Measurements from ENCODE around the gene HACD2.

Gene HACD2

DNA sequence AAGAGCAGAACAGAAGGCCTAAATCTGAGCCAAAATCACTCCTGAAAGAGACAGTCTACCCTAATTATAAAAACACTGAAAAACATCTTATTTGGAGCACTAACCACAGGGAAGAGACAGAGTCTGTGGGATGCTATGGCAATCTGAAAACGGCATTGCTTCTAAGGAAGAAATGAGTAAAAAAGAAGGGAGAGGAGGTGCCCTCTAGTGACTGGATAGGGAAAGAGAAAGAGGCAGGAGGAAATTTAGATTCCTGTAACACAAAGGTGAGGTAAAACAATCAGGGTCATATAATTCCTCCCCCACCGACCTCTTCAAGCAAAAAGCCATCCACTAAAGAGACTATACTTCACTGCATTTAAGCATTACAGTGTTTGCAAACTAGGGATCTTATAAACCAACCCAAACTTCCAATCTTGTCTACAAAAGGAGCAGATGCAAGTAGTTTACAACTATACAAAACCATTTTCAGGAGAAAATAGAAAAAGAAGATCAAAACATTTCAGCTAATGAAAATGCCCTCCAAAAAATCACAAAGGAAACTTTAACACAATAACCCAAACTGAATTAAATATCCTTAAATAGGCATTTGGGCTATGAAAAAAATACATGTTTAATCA is 32.6 kb downstream of the HACD2 start:
- TF ChIP-seq, protein P1, sequence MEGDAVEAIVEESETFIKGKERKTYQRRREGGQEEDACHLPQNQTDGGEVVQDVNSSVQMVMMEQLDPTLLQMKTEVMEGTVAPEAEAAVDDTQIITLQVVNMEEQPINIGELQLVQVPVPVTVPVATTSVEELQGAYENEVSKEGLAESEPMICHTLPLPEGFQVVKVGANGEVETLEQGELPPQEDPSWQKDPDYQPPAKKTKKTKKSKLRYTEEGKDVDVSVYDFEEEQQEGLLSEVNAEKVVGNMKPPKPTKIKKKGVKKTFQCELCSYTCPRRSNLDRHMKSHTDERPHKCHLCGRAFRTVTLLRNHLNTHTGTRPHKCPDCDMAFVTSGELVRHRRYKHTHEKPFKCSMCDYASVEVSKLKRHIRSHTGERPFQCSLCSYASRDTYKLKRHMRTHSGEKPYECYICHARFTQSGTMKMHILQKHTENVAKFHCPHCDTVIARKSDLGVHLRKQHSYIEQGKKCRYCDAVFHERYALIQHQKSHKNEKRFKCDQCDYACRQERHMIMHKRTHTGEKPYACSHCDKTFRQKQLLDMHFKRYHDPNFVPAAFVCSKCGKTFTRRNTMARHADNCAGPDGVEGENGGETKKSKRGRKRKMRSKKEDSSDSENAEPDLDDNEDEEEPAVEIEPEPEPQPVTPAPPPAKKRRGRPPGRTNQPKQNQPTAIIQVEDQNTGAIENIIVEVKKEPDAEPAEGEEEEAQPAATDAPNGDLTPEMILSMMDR (IDR thresholded peaks at IDR 0.05; ENCODE audit: low read depth, low read length), result peak; percentile 66
- no peak for DNase-seq (ENCODE audit: extremely low read depth, low read depth)

DNA sequence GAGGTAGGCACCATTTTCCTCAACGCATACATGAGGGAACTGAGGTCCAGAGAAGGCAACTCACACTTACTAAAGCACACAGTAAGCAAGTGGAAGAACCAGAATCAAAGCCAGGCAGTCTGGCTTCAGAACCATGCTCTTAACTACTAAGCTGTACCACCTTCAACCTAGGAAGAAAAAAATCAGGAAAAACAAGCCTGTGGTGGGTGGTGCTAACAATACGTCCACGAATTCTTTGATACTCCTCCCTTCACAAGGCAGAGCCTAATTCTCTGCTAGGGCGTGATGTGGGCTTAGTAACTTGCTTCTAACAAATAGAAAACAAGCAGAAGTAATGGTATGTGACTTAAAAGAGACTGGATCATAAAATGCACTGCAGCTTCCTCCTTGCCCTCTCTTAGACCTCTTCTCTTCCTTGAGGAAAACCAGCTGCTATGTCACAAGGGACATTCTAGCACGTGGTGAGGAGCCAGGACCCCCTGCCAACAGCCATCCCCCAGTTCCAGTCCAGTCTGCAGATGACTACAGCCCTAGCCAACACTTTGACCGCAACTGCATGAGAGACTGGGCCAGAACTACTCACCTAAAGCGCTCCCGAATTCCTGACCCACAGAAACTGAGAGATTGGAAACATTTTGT is 36.9 kb downstream of the HACD2 start:
- TF ChIP-seq, protein P1 (IDR thresholded peaks at IDR 0.05; ENCODE audit: low read depth, low read length), result no peak
- DNase-seq (ENCODE audit: extremely low read depth, low read depth), result no peak

DNA sequence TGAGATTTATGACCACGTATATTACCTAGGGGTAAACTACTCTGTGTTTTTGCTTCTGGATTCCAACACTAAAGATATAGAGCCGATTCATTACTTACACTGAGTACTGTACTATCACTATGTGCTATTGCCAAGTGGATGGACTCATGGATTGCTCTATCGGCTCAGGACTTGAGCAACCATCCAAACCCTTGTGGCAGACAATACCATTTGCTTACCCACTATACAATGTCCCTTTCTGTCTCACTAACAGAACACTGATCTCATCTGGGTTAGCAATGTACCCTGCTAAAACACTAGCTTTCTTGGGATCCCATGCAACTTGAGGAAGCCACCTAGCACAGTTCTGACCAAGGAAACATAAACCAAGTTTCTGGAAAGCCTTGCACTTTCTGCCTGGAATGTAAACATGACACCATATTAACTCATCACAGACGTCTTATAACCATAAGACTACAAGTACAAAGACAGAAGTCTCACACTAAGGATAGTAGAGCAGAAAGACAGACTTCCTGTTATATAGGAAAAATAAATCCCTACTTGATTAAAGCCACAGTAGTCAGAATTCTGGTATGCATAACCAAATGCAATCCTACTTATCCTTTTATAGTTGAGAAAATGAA is 38.6 kb downstream of the HACD2 start:
- no peak for DNase-seq (ENCODE audit: extremely low read depth, low read depth)
- TF ChIP-seq, protein P1 (IDR thresholded peaks at IDR 0.05; ENCODE audit: low read depth, low read length), result no peak

DNA sequence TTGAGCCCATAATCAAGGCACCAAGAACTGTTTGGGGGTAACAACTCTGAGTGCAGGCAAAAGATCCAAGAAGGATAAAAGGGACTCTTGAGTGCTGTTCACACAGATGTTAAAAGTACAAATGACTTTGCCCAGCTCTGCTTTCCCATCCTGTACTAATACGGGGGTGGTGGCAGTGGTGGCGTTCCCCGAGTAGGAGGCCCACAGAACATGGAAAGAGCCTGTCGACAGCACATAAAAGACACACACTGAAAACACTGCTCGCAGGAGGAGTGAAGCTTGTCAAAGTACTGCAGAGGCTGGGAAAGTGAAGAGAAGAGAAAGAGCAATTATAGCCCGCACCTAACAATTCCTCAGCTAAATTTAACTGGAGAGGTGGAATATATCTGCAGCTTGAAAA is 40.9 kb downstream of the HACD2 start:
- no peak for DNase-seq (ENCODE audit: extremely low read depth, low read depth)
- TF ChIP-seq, protein P1 (IDR thresholded peaks at IDR 0.05; ENCODE audit: low read depth, low read length), result no peak

GRCh38 chr3:123540285-123540684 is 44.6 kb downstream of the HACD2 start:
- TF ChIP-seq, protein P1 (IDR thresholded peaks at IDR 0.05; ENCODE audit: low read depth, low read length), result no peak

GRCh38 chr3:123536153-123536895 is 48.5 kb downstream of the HACD2 start:
- no peak for DNase-seq (ENCODE audit: extremely low read depth, low read depth)
- TF ChIP-seq, protein P1 (IDR thresholded peaks at IDR 0.05; ENCODE audit: low read depth, low read length), result no peak

More at GRCh38 chr3:123540285-123540684, 44.6 kb downstream of the HACD2 start:
- no peak for DNase-seq (ENCODE audit: extremely low read depth, low read depth)

All from AG09319 (cell line).